ENCODE measurements around the gene OR1Q1. TPM values are rescaled to one million over a fixed set of nuclear protein-coding genes. Genes with fewer than 3 reads are reported as not detected.

Gene OR1Q1
- total and polyA plus RNA-seq, 2 experiments from 2014 or later = not detected

- no peak within 1 kb of the TSS for H3K27ac ChIP-seq (ENCODE audit: low read depth)
- no peaks in the 10 kb centered on the region for H4K20me1 ChIP-seq (replicated peaks; ENCODE audit: insufficient read depth)
- no peaks in the 10 kb centered on the region for H3F3A ChIP-seq (replicated peaks; ENCODE audit: low read depth)
- H3K79me2 ChIP-seq (replicated peaks; ENCODE audit: insufficient read depth) = no peaks in the 10 kb centered on the region
- no peak for TF ChIP-seq POLR2AphosphoS5 (IDR thresholded peaks at IDR 0.05; ENCODE audit: low read depth)
- TF ChIP-seq EZH2 (IDR thresholded peaks at IDR 0.05; ENCODE audit: low read depth, unreplicated experiment) = no peak
- TF ChIP-seq, protein P1, sequence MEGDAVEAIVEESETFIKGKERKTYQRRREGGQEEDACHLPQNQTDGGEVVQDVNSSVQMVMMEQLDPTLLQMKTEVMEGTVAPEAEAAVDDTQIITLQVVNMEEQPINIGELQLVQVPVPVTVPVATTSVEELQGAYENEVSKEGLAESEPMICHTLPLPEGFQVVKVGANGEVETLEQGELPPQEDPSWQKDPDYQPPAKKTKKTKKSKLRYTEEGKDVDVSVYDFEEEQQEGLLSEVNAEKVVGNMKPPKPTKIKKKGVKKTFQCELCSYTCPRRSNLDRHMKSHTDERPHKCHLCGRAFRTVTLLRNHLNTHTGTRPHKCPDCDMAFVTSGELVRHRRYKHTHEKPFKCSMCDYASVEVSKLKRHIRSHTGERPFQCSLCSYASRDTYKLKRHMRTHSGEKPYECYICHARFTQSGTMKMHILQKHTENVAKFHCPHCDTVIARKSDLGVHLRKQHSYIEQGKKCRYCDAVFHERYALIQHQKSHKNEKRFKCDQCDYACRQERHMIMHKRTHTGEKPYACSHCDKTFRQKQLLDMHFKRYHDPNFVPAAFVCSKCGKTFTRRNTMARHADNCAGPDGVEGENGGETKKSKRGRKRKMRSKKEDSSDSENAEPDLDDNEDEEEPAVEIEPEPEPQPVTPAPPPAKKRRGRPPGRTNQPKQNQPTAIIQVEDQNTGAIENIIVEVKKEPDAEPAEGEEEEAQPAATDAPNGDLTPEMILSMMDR (conservative IDR thresholded peaks at IDR 0.05; ENCODE audit: low read depth in 2 of 2) = no peak
- no peak for TF ChIP-seq EZH2phosphoT487 (IDR thresholded peaks at IDR 0.05; ENCODE audit: unreplicated experiment)
- TF ChIP-seq ZNF114 (CRISPR knock-in tag; IDR thresholded peaks at IDR 0.05) = no peak
- H3K36me3 Mint-ChIP-seq (ENCODE audit: low read depth) = peaks cover 11% of the 10 kb centered on the region
- peaks cover 89% of the 10 kb centered on the region for H3K9me3 Mint-ChIP-seq
- no peak within 1 kb of the TSS for H3K4me3 ChIP-seq
- no peak within 1 kb of the TSS for H3K27ac Mint-ChIP-seq
- ATAC-seq (no peak), DNase-seq (ENCODE audit: low spot score) (no peak)
- H3K27me3 Mint-ChIP-seq (ENCODE audit: insufficient read depth, low read depth, poor library complexity) = peaks cover 2% of the 10 kb centered on the region
- H3K4me2 ChIP-seq = no peak within 1 kb of the TSS
- no peaks in the 10 kb centered on the region; the same call in 1 of the 2 replicates for H3K36me3 ChIP-seq (ENCODE audit: insufficient read depth)
- H3K4me1 Mint-ChIP-seq = no peaks in the 10 kb centered on the region; the same call in 2 of the 3 replicates
- H3K9me2 ChIP-seq (ENCODE audit: insufficient read depth) = no peaks in the 10 kb centered on the region
- no peaks in the 10 kb centered on the region for H3K4me1 ChIP-seq (ENCODE audit: insufficient read depth)
- no peak within 1 kb of the TSS for H3K4me3 Mint-ChIP-seq
- no peak within 1 kb of the TSS for H2AFZ ChIP-seq
- H3K27me3 ChIP-seq (ENCODE audit: insufficient read depth) = no peaks in the 10 kb centered on the region
These were observed 43.0 kb downstream of the OR1Q1 start, which contains the start of gene OR1B1 for GRCh38 chr9:122657527-122657926. TSS of gene OR1B1 (minus strand) at chr9:122657627.

- Histone ChIP-seq H3K27ac (ENCODE audit: low read depth) (no peak within 1 kb of the TSS), H3F3A (replicated peaks; ENCODE audit: low read depth) (no peaks in the 10 kb centered on the region), H3K4me3 (no peak within 1 kb of the TSS), H3K79me2 (replicated peaks; ENCODE audit: insufficient read depth) (no peaks in the 10 kb centered on the region), H3K4me2 (no peak within 1 kb of the TSS), H2AFZ (no peak within 1 kb of the TSS), H3K36me3 (ENCODE audit: insufficient read depth) (peaks cover 4% of the 10 kb centered on the region; the same call in 1 of the 2 replicates), H3K27me3 (ENCODE audit: insufficient read depth) (no peaks in the 10 kb centered on the region), H4K20me1 (replicated peaks; ENCODE audit: insufficient read depth) (no peaks in the 10 kb centered on the region), H3K4me1 (ENCODE audit: insufficient read depth) (no peaks in the 10 kb centered on the region), H3K9me2 (ENCODE audit: insufficient read depth) (no peaks in the 10 kb centered on the region)
- no peaks in the 10 kb centered on the region; the same call in 2 of the 3 replicates for H3K4me1 Mint-ChIP-seq
- no peak for DNase-seq (ENCODE audit: low spot score)
- H3K36me3 Mint-ChIP-seq (ENCODE audit: low read depth) = peaks cover 23% of the 10 kb centered on the region
- no peak for ATAC-seq
- no peak within 1 kb of the TSS for H3K27ac Mint-ChIP-seq
- peaks cover 94% of the 10 kb centered on the region for H3K9me3 Mint-ChIP-seq
- peaks cover 4% of the 10 kb centered on the region for H3K27me3 Mint-ChIP-seq (ENCODE audit: insufficient read depth, low read depth, poor library complexity)
- no peak within 1 kb of the TSS for H3K4me3 Mint-ChIP-seq
- no peak for TF ChIP-seq ZNF114 (CRISPR knock-in tag; IDR thresholded peaks at IDR 0.05)
These were observed 46.9 kb downstream of the OR1Q1 start, which contains the start of gene OR1L1 for GRCh38 chr9:122661416-122661815. TSS of gene OR1L1 (plus strand) at chr9:122661716. CDS start at chr9:122661716, 0 bp downstream.

Other genes with a start within 250 kb of the OR1Q1 start
- 1.0 and 1.3 TPM in 2 replicates for gene PTGS1, start 243.7 kb upstream of the OR1Q1 start, total RNA-seq (2014; rRNA removed; shearing (Covaris generic))
- gene PTGS1, start 243.7 kb upstream of the OR1Q1 start, polyA plus RNA-seq (2016; fragmentation: Nextera tagmentation; extraction: Ambion mirVana) = 0.10 and 0.48 TPM in 2 replicates
- not detected in 2 replicates for gene OR1J1, start 136.8 kb upstream of the OR1Q1 start, total RNA-seq (2014; rRNA removed; shearing (Covaris generic))
- not detected in 2 replicates for gene OR1J1, start 136.8 kb upstream of the OR1Q1 start, polyA plus RNA-seq (2016; fragmentation: Nextera tagmentation; extraction: Ambion mirVana)
- not detected in 2 replicates for gene OR1J2, start 103.9 kb upstream of the OR1Q1 start, total RNA-seq (2014; rRNA removed; shearing (Covaris generic))
- not detected in 2 replicates for gene OR1J2, start 103.9 kb upstream of the OR1Q1 start, polyA plus RNA-seq (2016; fragmentation: Nextera tagmentation; extraction: Ambion mirVana)
- gene OR1J4, start 95.6 kb upstream of the OR1Q1 start, total RNA-seq (2014; rRNA removed; shearing (Covaris generic)) = not detected in 2 replicates
- gene OR1J4, start 95.6 kb upstream of the OR1Q1 start, polyA plus RNA-seq (2016; fragmentation: Nextera tagmentation; extraction: Ambion mirVana) = not detected in 2 replicates
- not detected in 2 replicates for gene OR1N1, start 87.4 kb upstream of the OR1Q1 start, total RNA-seq (2014; rRNA removed; shearing (Covaris generic))
- gene OR1N1, start 87.4 kb upstream of the OR1Q1 start, polyA plus RNA-seq (2016; fragmentation: Nextera tagmentation; extraction: Ambion mirVana) = not detected in 2 replicates
- not detected in 2 replicates for gene OR1N2, start 61.6 kb upstream of the OR1Q1 start, total RNA-seq (2014; rRNA removed; shearing (Covaris generic))
- not detected in 2 replicates for gene OR1N2, start 61.6 kb upstream of the OR1Q1 start, polyA plus RNA-seq (2016; fragmentation: Nextera tagmentation; extraction: Ambion mirVana)
- not detected in 2 replicates for gene OR1L8, start 31.4 kb upstream of the OR1Q1 start, total RNA-seq (2014; rRNA removed; shearing (Covaris generic))
- not detected in 2 replicates for gene OR1L8, start 31.4 kb upstream of the OR1Q1 start, polyA plus RNA-seq (2016; fragmentation: Nextera tagmentation; extraction: Ambion mirVana)
- gene OR1B1, start 42.9 kb downstream of the OR1Q1 start, total RNA-seq (2014; rRNA removed; shearing (Covaris generic)) = not detected in 2 replicates
- gene OR1B1, start 42.9 kb downstream of the OR1Q1 start, polyA plus RNA-seq (2016; fragmentation: Nextera tagmentation; extraction: Ambion mirVana) = not detected in 2 replicates
- gene OR1L1, start 47.0 kb downstream of the OR1Q1 start, total RNA-seq (2014; rRNA removed; shearing (Covaris generic)) = not detected in 2 replicates
- gene OR1L1, start 47.0 kb downstream of the OR1Q1 start, polyA plus RNA-seq (2016; fragmentation: Nextera tagmentation; extraction: Ambion mirVana) = not detected in 2 replicates
- not detected in 2 replicates for gene OR1L3, start 60.4 kb downstream of the OR1Q1 start, total RNA-seq (2014; rRNA removed; shearing (Covaris generic))
- gene OR1L3, start 60.4 kb downstream of the OR1Q1 start, polyA plus RNA-seq (2016; fragmentation: Nextera tagmentation; extraction: Ambion mirVana) = not detected in 2 replicates
- gene OR1L4, start 109.3 kb downstream of the OR1Q1 start, total RNA-seq (2014; rRNA removed; shearing (Covaris generic)) = not detected in 2 replicates
- gene OR1L4, start 109.3 kb downstream of the OR1Q1 start, polyA plus RNA-seq (2016; fragmentation: Nextera tagmentation; extraction: Ambion mirVana) = not detected in 2 replicates
- gene OR1L6, start 127.6 kb downstream of the OR1Q1 start, total RNA-seq (2014; rRNA removed; shearing (Covaris generic)) = not detected in 2 replicates
- gene OR1L6, start 127.6 kb downstream of the OR1Q1 start, polyA plus RNA-seq (2016; fragmentation: Nextera tagmentation; extraction: Ambion mirVana) = not detected in 2 replicates
- gene OR5C1, start 174.2 kb downstream of the OR1Q1 start, total RNA-seq (2014; rRNA removed; shearing (Covaris generic)) = not detected in 2 replicates
- gene OR5C1, start 174.2 kb downstream of the OR1Q1 start, polyA plus RNA-seq (2016; fragmentation: Nextera tagmentation; extraction: Ambion mirVana) = not detected in 2 replicates
- gene OR1K1, start 185.4 kb downstream of the OR1Q1 start, total RNA-seq (2014; rRNA removed; shearing (Covaris generic)) = not detected in 2 replicates
- not detected in 2 replicates for gene OR1K1, start 185.4 kb downstream of the OR1Q1 start, polyA plus RNA-seq (2016; fragmentation: Nextera tagmentation; extraction: Ambion mirVana)
- gene PDCL, start 213.8 kb downstream of the OR1Q1 start, total RNA-seq (2014; rRNA removed; shearing (Covaris generic)) = 21.2 and 26.6 TPM in 2 replicates
- 15.5 and 16.6 TPM in 2 replicates for gene PDCL, start 213.8 kb downstream of the OR1Q1 start, polyA plus RNA-seq (2016; fragmentation: Nextera tagmentation; extraction: Ambion mirVana)

Data from GM23338 (cell line).